Glomerular endothelial cell (primary cell): ENCODE measurements around the gene VARS2. TPM values are rescaled to one million over a fixed set of nuclear protein-coding genes. Genes with fewer than 3 reads are reported as not detected.
"Not testable (repeated sequence)": the region's sequence is repeated elsewhere in the genome, so short reads cannot be mapped to it uniquely, and the experiment has no call there.

Experiments
- DNase-seq: peaks from one replicate; pipeline ENCODE4 v3.0.0-alpha.2; 2011; ENCODE audit warnings: low read depth, low spot score; ENCODE audit errors: extremely low read depth
- total RNA-seq: library from RNA; depleted of rRNA; stranded (reverse); fragments of >200 nt; gene quantifications from 2 replicates; pipeline ENCODE4 v1.2.3, GENCODE V29; 2015

VARS2 gene
- 17.9 and 22.6 TPM in 2 replicates for total RNA-seq

- peak; percentile 25 for DNase-seq
Measured at GRCh38 chr6:30914076-30914853, at the start of gene VARS2. TSS of gene VARS2 (plus strand) at chr6:30914238. CDS start at chr6:30914837, 599 bp downstream.

- no peak for DNase-seq
Measured at GRCh38 chr6:30864325-30864724, 49.7 kb upstream of the VARS2 start.

GRCh38 chr6:30869241-30869749, 44.7 kb upstream of the VARS2 start:
- not testable (repeated sequence) for DNase-seq

- DNase-seq: no peak
Measured at GRCh38 chr6:30870546-30870945, 43.5 kb upstream of the VARS2 start.

GRCh38 chr6:30871592-30872183, 42.4 kb upstream of the VARS2 start:
- no peak for DNase-seq

GRCh38 chr6:30873137-30873640, 40.8 kb upstream of the VARS2 start:
- no peak for DNase-seq

- not testable (repeated sequence) for DNase-seq
Measured at GRCh38 chr6:30873795-30874194, 40.2 kb upstream of the VARS2 start.

- DNase-seq: no peak
Measured at GRCh38 chr6:30875244-30876038, 38.6 kb upstream of the VARS2 start.

GRCh38 chr6:30876039-30876730, 37.9 kb upstream of the VARS2 start:
- DNase-seq: peak; percentile 87

- peak; percentile 78 for DNase-seq
Measured at GRCh38 chr6:30877419-30878262, 36.4 kb upstream of the VARS2 start.

GRCh38 chr6:30879684-30880427, 34.2 kb upstream of the VARS2 start:
- no peak for DNase-seq

GRCh38 chr6:30880698-30881252, 33.3 kb upstream of the VARS2 start:
- DNase-seq: no peak

GRCh38 chr6:30881392-30882203, 32.4 kb upstream of the VARS2 start:
- no peak for DNase-seq

GRCh38 chr6:30882204-30882758, 31.8 kb upstream of the VARS2 start:
- no peak for DNase-seq

- no peak for DNase-seq
Measured at GRCh38 chr6:30882759-30883684, 31.0 kb upstream of the VARS2 start.
